K562 (cell line): Measurements from ENCODE around the gene SAMD15. TPM values are rescaled to one million over a fixed set of nuclear protein-coding genes. Genes with fewer than 3 reads are reported as not detected.

Experiments
- ATAC-seq: fragments of 200-7000 bp; cut with Tn5 transposase; 3 replicates; pipeline ENCODE4 v1.9.1; 2020; ENCODE audit warnings: moderate library complexity
- BruUV-seq: library from RNA; stranded (reverse); fragments of 400-500 nt; replicated peaks from 2 replicates; lab custom pipeline; 2021; lab: Mats Ljungman, UMichigan
- CTCF ChIA-PET: fragments of 300-600 bp; formaldehyde crosslinking; extraction: SDS; loops from one replicate; lab custom pipeline; 2021; ENCODE audit warnings: low intra/inter-chr PET ratio; lab: Yijun Ruan, JAX
- POLR2A ChIA-PET: fragments of 300-600, 350-650 bp; sonication (Branson Sonifier 250); formaldehyde crosslinking; extraction: SDS; loops from one replicate; lab custom pipeline; 2021; ENCODE audit warnings: antibody characterized with exemption, inconsistent platforms; lab: Yijun Ruan, JAX
- DNase-seq, 4 experiments: peaks; one replicate each; pipeline versions ENCODE4 v3.0.0 to v3.0.0-alpha.2; 2011 to 2018; ENCODE audit warnings: low spot score in 3 of 4, mixed read lengths in 3 of 4; ENCODE audit errors: extremely low read depth in 1 of 4
- FAIRE-seq: peaks from 2 replicates; lab custom pipeline; 2011; peaks lifted over from hg19 to GRCh38; lab: Jason Lieb, UNC
- H2AFZ ChIP-seq: 2 replicates; pipeline ENCODE4 v1.6.0; 2011; ENCODE audit warnings: low read depth, low read length, control low read depth, inconsistent platforms
- H3K27ac ChIP-seq: fragments of 200-600 bp; 3 replicates; pipeline ENCODE4 v1.8.0; 2011; ENCODE audit warnings: low read depth, mild to moderate bottlenecking, control low read depth, inconsistent platforms, low read length, moderate library complexity, mixed read lengths; ENCODE audit errors: extremely low read depth
- H3K27me3 ChIP-seq, 2 experiments: fragments of 300-600 bp in 1 of 2; 2 replicates in 1 of 2; 3 replicates in 1 of 2; pipeline versions ENCODE4 v1.6.0 to v1.8.0; 2011; ENCODE audit warnings: inconsistent platforms in 2 of 2, low read length in 2 of 2, mild to moderate bottlenecking in 1 of 2, mixed read lengths in 1 of 2, moderate library complexity in 1 of 2; ENCODE audit not compliant: control insufficient read depth in 2 of 2, insufficient read depth in 2 of 2
- H3K36me3 ChIP-seq: fragments of 300-600 bp; 3 replicates; pipeline ENCODE4 v1.8.0; 2011; ENCODE audit warnings: mild to moderate bottlenecking, low read length, inconsistent platforms; ENCODE audit not compliant: control insufficient read depth, insufficient read depth
- H3K4me1 ChIP-seq, 2 experiments: fragments of 200-600 bp in 1 of 2; replicated peaks in 1 of 2; 2 replicates in 1 of 2; 3 replicates in 1 of 2; pipeline versions ENCODE4 v1.5.1 to v1.8.0; 2011; ENCODE audit warnings: inconsistent platforms in 2 of 2, low read length in 2 of 2, mild to moderate bottlenecking in 1 of 2, mixed read lengths in 1 of 2, moderate library complexity in 1 of 2; ENCODE audit not compliant: control insufficient read depth in 2 of 2, insufficient read depth in 2 of 2
- H3K4me2 ChIP-seq: 2 replicates; pipeline ENCODE4 v1.6.1; 2011; ENCODE audit warnings: low read length, control low read depth, inconsistent platforms, mixed read lengths; ENCODE audit not compliant: insufficient read depth
- H3K4me3 ChIP-seq: fragments of 200-600 bp; sonication (generic), shearing (Covaris generic); 2 replicates; pipeline ENCODE4 v1.5.1; 2016; ENCODE audit warnings: control low read depth, inconsistent platforms
- H3K79me2 ChIP-seq: fragments of 200-600 bp; 3 replicates; pipeline ENCODE4 v1.8.0; 2011; ENCODE audit warnings: low read length, inconsistent platforms; ENCODE audit not compliant: control insufficient read depth, insufficient read depth
- H3K9ac ChIP-seq, 2 experiments: 2 replicates each; pipeline versions ENCODE4 v1.6.0 to v1.6.1; 2011; ENCODE audit warnings: low read depth in 2 of 2, low read length in 2 of 2, control low read depth in 1 of 2, inconsistent platforms in 1 of 2, mild to moderate bottlenecking in 1 of 2, mixed read lengths in 1 of 2; ENCODE audit not compliant: insufficient read depth in 1 of 2
- H3K9me1 ChIP-seq: one replicate; pipeline ENCODE4 v1.6.0; 2011; ENCODE audit warnings: inconsistent platforms, mild to moderate bottlenecking, low read length, moderate library complexity; ENCODE audit not compliant: control insufficient read depth, insufficient read depth
- H3K9me3 ChIP-seq: replicated peaks from 2 replicates; pipeline ENCODE4 v1.5.1; 2011; ENCODE audit warnings: low read depth, low read length, inconsistent platforms; ENCODE audit not compliant: control insufficient read depth, insufficient read depth
- H4K20me1 ChIP-seq: replicated peaks from 2 replicates; pipeline ENCODE4 v1.6.1; 2011; ENCODE audit warnings: low read length, inconsistent platforms, mixed read lengths; ENCODE audit not compliant: control insufficient read depth, insufficient read depth
- CBFA2T3 ChIP-seq: fragments of 450-650 bp; IDR thresholded peaks from 2 replicates; pipeline ENCODE4 v1.6.1; 2017
- CBX2 ChIP-seq: fragments of 200-600 bp; sonication (generic); IDR thresholded peaks from one replicate; pipeline ENCODE4 v1.6.1; 2012; ENCODE audit warnings: mild to moderate bottlenecking, low read length, inconsistent platforms; ENCODE audit not compliant: insufficient read depth, poor library complexity, severe bottlenecking
- CEBPZ ChIP-seq: fragments of 150-350 bp; IDR thresholded peaks from 2 replicates; pipeline ENCODE4 v1.6.1; 2014; ENCODE audit warnings: low read depth, mild to moderate bottlenecking, low read length, borderline replicate concordance
- CTBP1 ChIP-seq: fragments of 450-650 bp; IDR thresholded peaks from 2 replicates; pipeline ENCODE4 v1.6.1; 2016; ENCODE audit warnings: borderline replicate concordance
- GATAD2A ChIP-seq: fragments of 450-650 bp; IDR thresholded peaks from 2 replicates; pipeline ENCODE4 v1.6.1; 2017
- GTF2B ChIP-seq: IDR thresholded peaks from 2 replicates; pipeline ENCODE4 v1.6.1; 2011; ENCODE audit not compliant: insufficient read length; ENCODE audit errors: extremely low read depth
- KLF13 ChIP-seq: fragments of 450-650 bp; IDR thresholded peaks from 2 replicates; pipeline ENCODE4 v1.6.1; 2016; ENCODE audit warnings: missing genetic modification characterization, low read depth, mild to moderate bottlenecking, missing compliant biosample characterization, moderate library complexity, borderline replicate concordance
- NCOR1 ChIP-seq: fragments of 450-650 bp; IDR thresholded peaks from 2 replicates; pipeline ENCODE4 v1.6.1; 2016; ENCODE audit warnings: mild to moderate bottlenecking, moderate library complexity
- NR1H2 ChIP-seq: sonication (generic); formaldehyde crosslinking; IDR thresholded peaks from 2 replicates; pipeline ENCODE4 v1.4.0; 2020; ENCODE audit warnings: mild to moderate bottlenecking, missing genetic modification reagents
- NR4A1 ChIP-seq, 2 experiments: fragments of 250-450 bp in 1 of 2; fragments of 450-650 bp in 1 of 2; sonication (Bioruptor Pico) in 1 of 2; IDR thresholded peaks; 2 replicates each; pipeline versions ENCODE4 v1.4.0 to v1.6.1; 2016 to 2020; ENCODE audit warnings: mild to moderate bottlenecking in 2 of 2, missing compliant biosample characterization in 1 of 2, missing genetic modification characterization in 1 of 2, moderate library complexity in 1 of 2
- PHB ChIP-seq: fragments of 250-450 bp; sonication (Bioruptor Pico); IDR thresholded peaks from 2 replicates; pipeline ENCODE4 v1.5.0; 2021
- RCOR1 ChIP-seq, 2 experiments: IDR thresholded peaks; 2 replicates each; pipeline ENCODE4 v1.6.1; 2012; ENCODE audit warnings: low read depth in 2 of 2, low read length in 2 of 2, borderline replicate concordance in 1 of 2, improper control_type of control experiment in 1 of 2
- SP1 ChIP-seq: sonication (generic); formaldehyde crosslinking; IDR thresholded peaks from 2 replicates; pipeline ENCODE4 v1.8.1; 2022; ENCODE audit warnings: mild to moderate bottlenecking, missing genetic modification reagents
- SPI1 ChIP-seq: IDR thresholded peaks from 2 replicates; pipeline ENCODE4 v1.6.1; 2011; ENCODE audit warnings: low read depth, low read length, control low read depth, borderline replicate concordance
- TAL1 ChIP-seq: fragments of 450-650 bp; IDR thresholded peaks from 2 replicates; pipeline ENCODE4 v1.6.1; 2016; ENCODE audit warnings: mild to moderate bottlenecking
- TCF3 ChIP-seq: sonication (generic); formaldehyde crosslinking; IDR thresholded peaks from 2 replicates; pipeline ENCODE4 v1.4.0; 2020; ENCODE audit warnings: mild to moderate bottlenecking, missing genetic modification reagents
- WGBS: fragments of 100-300 bp; shearing (Covaris generic); methylation state at CpG from one replicate; pipeline ENCODE4 v1.1.6; 2016; ENCODE audit warnings: low coverage, mixed read lengths; ENCODE audit not compliant: insufficient coverage; ENCODE audit errors: missing lambda C conversion rate; 5-methylcytosine and 5-hydroxymethylcytosine counted together
- in situ Hi-C: fragments of 300-500 bp; cut with MboI; formaldehyde crosslinking; loops from 4 replicates; pipeline ENCODE4 v1.15.0; 2018; ENCODE audit warnings: inconsistent platforms, mixed read lengths
- intact Hi-C: fragments of 100-400 bp; cut with micrococcal nuclease; formaldehyde crosslinking; loops from 2 replicates; pipeline ENCODE4 v1.14.2; 2022
- polyA plus RNA-seq, 8 experiments: library from polyadenylated mRNA; depleted of rRNA in 4 of 8; stranded (reverse) in 5 of 8; unstranded in 3 of 8; fragments of >200 nt; fragmentation: Nextera tagmentation in 2 of 8; fragmentation: Illumina TruSeq in 1 of 8; extraction: Ambion mirVana in 2 of 8; extraction: Trizol in 1 of 8; gene quantifications; 2 replicates each; pipeline versions ENCODE4 v1.2.1 to v1.2.3, GENCODE V29; 2011 to 2014; ENCODE audit warnings: inconsistent platforms in 1 of 8, missing spikeins in 1 of 8
- total RNA-seq, 7 experiments: library from RNA; depleted of rRNA in 6 of 7; stranded (reverse); fragments of >200 nt in 6 of 7; fragmentation: Illumina TruSeq in 2 of 7; extraction: Trizol in 2 of 7; gene quantifications; 2 replicates each; pipeline versions ENCODE4 v1.2.1 to v1.2.3, GENCODE V29; 2011 to 2021; ENCODE audit warnings: low replicate concordance in 1 of 7
- TF ChIP-seq, protein P1 (sequence below): fragments of 250-450 bp; sonication (Bioruptor Pico); IDR thresholded peaks from 2 replicates; pipeline ENCODE4 v1.8.0; 2022; ENCODE audit warnings: moderate library complexity, mild to moderate bottlenecking, inconsistent platforms

The SAMD15 gene
- total and polyA plus RNA-seq, 9 of the 15 experiments (the other 6 are each of a cell fraction or from before 2014, with no cell fraction given): 0.18 to 0.54 (median 0.25) TPM

GRCh38 chr14:77407158-77407557, 30.0 kb downstream of the SAMD15 start:
- Histone ChIP-seq H3K9me1 (no peaks in the 10 kb centered on the region), H3K4me1 (peaks cover 9 to 31% of the 10 kb centered on the region in 2 experiments), H3K4me2 (peak overlapping the region; percentile 48), H3K4me3 (no peak overlapping the region), H2AFZ (0 out of 2 replicates have a peak overlapping the region, but pooled peaks have one; percentile 17), H3K27me3 (no peaks in the 10 kb centered on the region), H3K79me2 (no peaks in the 10 kb centered on the region), H4K20me1 (no peaks in the 10 kb centered on the region), H3K36me3 (no peaks in the 10 kb centered on the region), H3K9me3 (no peaks in the 10 kb centered on the region), H3K9ac (peak overlapping the region in 1 of 2 experiments; percentile 63; a peak in 2 of 4 replicates), H3K27ac (peak overlapping the region; percentile 52; the same call in 2 of the 3 replicates)
- no TSS peak for BruUV-seq
- peak; percentile 48 for ATAC-seq
- WGBS: 0% methylated on average over 2 of the region's 2 CpGs
- in situ Hi-C loops: no loop called here
- no peak for FAIRE-seq
- DNase-seq: peak; percentile 22 to 34 (median 24)
- intact Hi-C loops: loop anchor here (5.0 kb wide), 2 partner anchors 50 to 85 kb away; partner anchors contain the start of genes AHSA1, GSTZ1, POMT2 and VIPAS39
- CTCF ChIA-PET: no interaction called here
- POLR2A ChIA-PET: interaction anchor here (0.6 to 0.9 kb wide), 2 partner anchors 35 to 143 kb away, joined by 3 read pairs; no protein-coding TSS in a partner anchor
- TF ChIP-seq TCF3 (CRISPR knock-in tag) (peak; percentile 73), SPI1 (peak; percentile 17; the same call in 1 of the 2 replicates), RCOR1 (IDR thresholded peaks at IDR 0.05; ENCODE audit: borderline replicate concordance in 1 of 2, low read depth in 2 of 2, low read length in 2 of 2) (peak; percentile 25 to 59; a peak in 2 of 4 replicates), NCOR1 (0 out of 2 replicates have a peak, but pooled peaks have one; percentile 3), PHB (no peak), NR1H2 (CRISPR knock-in tag) (no peak), TAL1 (peak; percentile 59), GTF2B (no peak), CTBP1 (peak; percentile 12; the same call in 1 of the 2 replicates), GATAD2A (peak; percentile 79), SP1 (CRISPR knock-in tag) (no peak), NR4A1 (CRISPR knock-in tag; IDR thresholded peaks at IDR 0.05) (no peak), NR4A1 (tag; IDR thresholded peaks at IDR 0.05) (no peak), CBX2 (no peak), KLF13 (no peak), CEBPZ (no peak), CBFA2T3 (peak; percentile 83)
- TF ChIP-seq, protein P1, sequence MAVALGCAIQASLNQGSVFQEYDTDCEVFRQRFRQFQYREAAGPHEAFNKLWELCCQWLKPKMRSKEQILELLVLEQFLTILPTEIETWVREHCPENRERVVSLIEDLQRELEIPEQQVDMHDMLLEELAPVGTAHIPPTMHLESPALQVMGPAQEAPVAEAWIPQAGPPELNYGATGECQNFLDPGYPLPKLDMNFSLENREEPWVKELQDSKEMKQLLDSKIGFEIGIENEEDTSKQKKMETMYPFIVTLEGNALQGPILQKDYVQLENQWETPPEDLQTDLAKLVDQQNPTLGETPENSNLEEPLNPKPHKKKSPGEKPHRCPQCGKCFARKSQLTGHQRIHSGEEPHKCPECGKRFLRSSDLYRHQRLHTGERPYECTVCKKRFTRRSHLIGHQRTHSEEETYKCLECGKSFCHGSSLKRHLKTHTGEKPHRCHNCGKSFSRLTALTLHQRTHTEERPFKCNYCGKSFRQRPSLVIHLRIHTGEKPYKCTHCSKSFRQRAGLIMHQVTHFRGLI (CRISPR knock-in tag): no peak
